Stomach smooth muscle (tissue), 2 donors: ENCODE data around the gene MAPK8IP1.
"Not testable (repeated sequence)": the region's sequence is repeated elsewhere in the genome, so short reads cannot be mapped to it uniquely, and the experiment has no call there.

Source experiments
- H3K27ac ChIP-seq: one replicate; pipeline ENCODE4 v1.7.0; 2013; ENCODE audit warnings: mild to moderate bottlenecking, low read length, inconsistent platforms
- H3K27me3 ChIP-seq, 2 donors: one replicate each; pipeline ENCODE4 v1.7.0; 2013; ENCODE audit warnings: low read length in 2 of 2; ENCODE audit not compliant: insufficient read depth in 2 of 2, control insufficient read depth in 1 of 2
- H3K36me3 ChIP-seq, 2 donors: one replicate each; pipeline ENCODE4 v1.7.0; 2013; ENCODE audit warnings: low read length in 2 of 2; ENCODE audit not compliant: control insufficient read depth in 2 of 2, insufficient read depth in 2 of 2
- H3K4me1 ChIP-seq: one replicate; pipeline ENCODE4 v1.7.0; 2013; ENCODE audit warnings: low read length; ENCODE audit not compliant: control insufficient read depth, insufficient read depth
- H3K4me3 ChIP-seq, 2 donors: one replicate each; pipeline ENCODE4 v1.7.0; 2013; ENCODE audit warnings: low read length in 2 of 2
- H3K9ac ChIP-seq, 2 donors: one replicate each; pipeline ENCODE4 v1.7.0; 2013; ENCODE audit warnings: low read length in 2 of 2, mild to moderate bottlenecking in 1 of 2
- H3K9me3 ChIP-seq, 2 donors: one replicate each; pipeline ENCODE4 v1.7.0; 2013; ENCODE audit warnings: low read length in 2 of 2; ENCODE audit not compliant: control insufficient read depth in 2 of 2
- donor health status: healthy.
- donor health status: Pancreatic carcinoma.

Gene MAPK8IP1

DNA sequence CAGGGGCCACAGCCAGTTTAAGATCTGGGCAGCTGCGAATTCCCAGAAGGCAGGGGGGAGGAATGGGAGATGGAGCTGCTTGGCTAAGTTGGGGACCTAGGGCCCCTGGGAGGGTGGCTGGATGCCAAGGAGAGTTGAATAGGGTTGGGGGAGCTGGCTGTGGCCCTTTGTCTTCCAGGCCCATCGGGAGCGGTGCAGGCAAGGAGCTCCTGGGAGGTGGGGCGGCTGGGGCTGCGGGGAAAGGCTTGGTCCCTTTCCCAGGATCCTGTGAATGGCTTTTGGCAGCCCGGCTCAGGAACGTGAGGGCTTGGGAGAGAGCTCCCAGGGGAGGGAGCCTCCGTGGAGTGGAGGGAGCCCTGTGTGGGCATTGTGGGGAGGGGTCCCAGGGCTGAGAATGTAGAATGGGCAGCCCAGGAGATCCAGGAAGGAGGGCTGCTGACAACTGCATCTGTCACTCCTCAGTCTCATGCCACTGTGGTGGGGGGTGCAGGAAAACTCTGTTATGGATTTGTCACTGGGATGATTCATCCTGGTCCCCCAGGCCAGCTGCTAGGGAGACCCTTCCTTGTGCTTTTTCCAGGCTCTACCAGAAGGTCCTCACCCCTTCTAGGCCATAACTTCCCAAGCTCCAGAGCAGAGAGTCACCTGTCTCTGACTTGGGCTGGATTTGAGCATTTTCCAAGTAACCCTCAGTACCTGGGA lies 15.6 kb downstream of the MAPK8IP1 start:
- Histone ChIP-seq H3K9me3 (no peaks in the 10 kb centered on the region), H3K27ac (no peak overlapping the region), H3K9ac (peak overlapping the region; percentile 50 to 69), H3K36me3 (peaks cover 0 to 12% of the 10 kb centered on the region in 2 donors), H3K4me1 (peaks cover 21% of the 10 kb centered on the region), H3K27me3 (no peaks in the 10 kb centered on the region), H3K4me3 (peak overlapping the region; percentile 57 to 80)

DNA sequence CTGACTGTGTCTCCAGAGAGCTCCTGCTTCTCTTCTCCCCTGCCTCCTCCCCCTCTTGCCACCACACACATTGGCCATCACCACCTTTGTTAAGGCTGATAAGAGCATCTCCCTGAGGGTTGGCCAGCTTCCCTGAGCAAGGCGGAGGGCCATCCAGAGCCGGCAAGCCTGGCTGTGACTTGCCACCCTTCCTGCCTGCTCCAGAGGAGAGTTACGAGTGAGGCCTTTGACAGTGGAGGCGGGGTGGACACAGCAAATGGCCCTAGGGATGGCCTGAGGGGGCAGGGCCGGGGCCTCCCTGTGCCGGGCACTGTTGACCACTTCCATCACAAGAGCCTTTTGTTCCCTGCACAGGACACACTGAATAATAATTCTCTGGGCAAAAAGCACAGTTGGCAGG lies 16.2 kb downstream of the MAPK8IP1 start:
- H3K27me3 ChIP-seq = no peaks in the 10 kb centered on the region
- H3K36me3 ChIP-seq = peaks cover 0 to 12% of the 10 kb centered on the region in 2 donors
- no peak overlapping the region for H3K4me3 ChIP-seq
- H3K4me1 ChIP-seq = peaks cover 21% of the 10 kb centered on the region
- no peak overlapping the region for H3K27ac ChIP-seq
- no peak overlapping the region for H3K9ac ChIP-seq
- H3K9me3 ChIP-seq = no peaks in the 10 kb centered on the region

DNA sequence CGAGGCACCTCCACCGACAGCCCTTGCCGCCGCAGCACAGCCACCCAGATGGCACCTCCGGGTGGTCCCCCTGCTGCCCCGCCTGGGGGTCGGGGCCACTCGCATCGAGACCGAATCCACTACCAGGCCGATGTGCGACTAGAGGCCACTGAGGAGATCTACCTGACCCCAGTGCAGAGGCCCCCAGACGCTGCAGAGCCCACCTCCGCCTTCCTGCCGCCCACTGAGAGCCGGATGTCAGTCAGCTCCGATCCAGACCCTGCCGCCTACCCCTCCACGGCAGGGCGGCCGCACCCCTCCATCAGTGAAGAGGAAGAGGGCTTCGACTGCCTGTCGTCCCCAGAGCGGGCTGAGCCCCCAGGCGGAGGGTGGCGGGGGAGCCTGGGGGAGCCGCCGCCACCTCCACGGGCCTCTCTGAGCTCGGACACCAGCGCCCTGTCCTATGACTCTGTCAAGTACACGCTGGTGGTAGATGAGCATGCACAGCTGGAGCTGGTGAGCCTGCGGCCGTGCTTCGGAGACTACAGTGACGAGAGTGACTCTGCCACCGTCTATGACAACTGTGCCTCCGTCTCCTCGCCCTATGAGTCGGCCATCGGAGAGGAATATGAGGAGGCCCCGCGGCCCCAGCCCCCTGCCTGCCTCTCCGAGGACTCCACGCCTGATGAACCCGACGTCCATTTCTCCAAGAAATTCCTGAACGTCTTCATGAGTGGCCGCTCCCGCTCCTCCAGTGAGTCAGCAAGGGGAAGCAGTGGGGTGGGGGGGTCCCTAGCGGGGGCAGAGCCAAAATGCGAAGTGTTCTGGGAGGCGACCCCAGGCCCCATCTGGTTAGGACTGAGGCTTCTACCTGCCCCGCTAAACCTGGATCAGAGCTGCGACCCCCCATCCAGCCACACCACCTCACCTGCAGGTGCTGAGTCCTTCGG lies 17.3 kb downstream of the MAPK8IP1 start:
- no peak overlapping the region for H3K4me3 ChIP-seq
- no peak overlapping the region for H3K9ac ChIP-seq
- H3K27me3 ChIP-seq = no peaks in the 10 kb centered on the region
- peaks cover 23% of the 10 kb centered on the region for H3K4me1 ChIP-seq
- peaks cover 0 to 12% of the 10 kb centered on the region in 2 donors for H3K36me3 ChIP-seq
- no peaks in the 10 kb centered on the region for H3K9me3 ChIP-seq
- no peak overlapping the region for H3K27ac ChIP-seq

DNA sequence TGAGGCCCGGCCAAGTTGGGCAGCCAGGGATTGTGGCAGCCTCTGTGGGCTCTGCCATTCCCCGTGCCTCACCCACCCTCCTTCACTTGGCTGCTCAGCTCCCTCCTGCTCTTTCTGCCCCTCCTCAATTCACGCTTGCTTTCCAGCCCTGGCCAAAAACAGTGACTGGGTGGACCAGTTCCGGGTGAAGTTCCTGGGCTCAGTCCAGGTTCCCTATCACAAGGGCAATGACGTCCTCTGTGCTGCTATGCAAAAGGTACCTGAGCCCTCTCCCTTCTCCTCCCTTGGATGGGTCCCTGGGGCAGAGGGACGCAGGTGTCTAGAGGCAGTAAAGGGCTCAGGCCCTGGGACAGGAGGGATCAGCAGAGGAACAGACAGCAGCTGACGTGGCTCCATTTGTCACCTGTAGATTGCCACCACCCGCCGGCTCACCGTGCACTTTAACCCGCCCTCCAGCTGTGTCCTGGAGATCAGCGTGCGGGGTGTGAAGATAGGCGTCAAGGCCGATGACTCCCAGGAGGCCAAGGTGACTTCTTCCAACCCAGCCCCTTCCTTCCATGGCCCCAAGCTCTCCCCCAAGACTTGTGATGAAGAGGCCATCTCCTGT lies 19.0 kb downstream of the MAPK8IP1 start:
- Histone ChIP-seq H3K27me3 (no peaks in the 10 kb centered on the region), H3K4me3 (no peak overlapping the region), H3K36me3 (peaks cover 0 to 12% of the 10 kb centered on the region in 2 donors), H3K27ac (no peak overlapping the region), H3K9me3 (no peaks in the 10 kb centered on the region), H3K9ac (no peak overlapping the region), H3K4me1 (peaks cover 20% of the 10 kb centered on the region)

DNA sequence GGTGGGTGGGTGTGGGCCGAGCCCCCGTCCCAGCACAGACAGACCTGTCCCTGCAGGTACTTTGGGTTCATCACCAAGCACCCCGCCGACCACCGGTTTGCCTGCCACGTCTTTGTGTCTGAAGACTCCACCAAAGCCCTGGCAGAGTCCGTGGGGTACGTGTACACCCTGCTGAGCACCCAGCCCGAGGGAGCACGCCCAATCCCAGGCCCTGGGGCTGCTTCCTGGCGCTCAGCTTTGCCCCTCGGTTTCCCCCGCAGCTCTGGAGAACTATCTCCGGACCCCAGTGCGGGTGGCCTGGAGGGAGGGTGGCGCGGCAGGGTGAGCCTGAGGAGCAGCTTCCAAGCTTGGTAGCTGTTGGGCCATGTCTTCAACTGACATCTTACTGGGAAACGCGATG lies 19.6 kb downstream of the MAPK8IP1 start:
- Histone ChIP-seq H3K27ac (no peak overlapping the region), H3K4me1 (peaks cover 20% of the 10 kb centered on the region), H3K27me3 (no peaks in the 10 kb centered on the region), H3K9ac (no peak overlapping the region), H3K9me3 (no peaks in the 10 kb centered on the region), H3K36me3 (peaks cover 0 to 14% of the 10 kb centered on the region in 2 donors), H3K4me3 (no peak overlapping the region)

DNA sequence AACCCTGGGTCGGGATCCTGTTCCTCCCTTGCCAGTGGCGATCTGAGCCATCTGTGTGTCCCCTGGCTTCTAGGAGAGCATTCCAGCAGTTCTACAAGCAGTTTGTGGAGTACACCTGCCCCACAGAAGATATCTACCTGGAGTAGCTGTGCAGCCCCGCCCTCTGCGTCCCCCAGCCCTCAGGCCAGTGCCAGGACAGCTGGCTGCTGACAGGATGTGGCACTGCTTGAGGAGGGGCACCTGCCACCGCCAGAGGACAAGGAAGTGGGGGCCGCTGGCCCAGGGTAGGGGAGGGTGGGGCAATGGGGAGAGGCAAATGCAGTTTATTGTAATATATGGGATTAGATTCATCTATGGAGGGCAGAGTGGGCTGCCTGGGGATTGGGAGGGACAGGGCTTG lies 20.1 kb downstream of the MAPK8IP1 start:
- Histone ChIP-seq H3K36me3 (peaks cover 3 to 18% of the 10 kb centered on the region in 2 donors), H3K4me1 (peaks cover 16% of the 10 kb centered on the region)
- not testable (repeated sequence) for H3K27me3 ChIP-seq, H3K9me3 ChIP-seq, H3K27ac ChIP-seq, H3K9ac ChIP-seq, H3K4me3 ChIP-seq

DNA sequence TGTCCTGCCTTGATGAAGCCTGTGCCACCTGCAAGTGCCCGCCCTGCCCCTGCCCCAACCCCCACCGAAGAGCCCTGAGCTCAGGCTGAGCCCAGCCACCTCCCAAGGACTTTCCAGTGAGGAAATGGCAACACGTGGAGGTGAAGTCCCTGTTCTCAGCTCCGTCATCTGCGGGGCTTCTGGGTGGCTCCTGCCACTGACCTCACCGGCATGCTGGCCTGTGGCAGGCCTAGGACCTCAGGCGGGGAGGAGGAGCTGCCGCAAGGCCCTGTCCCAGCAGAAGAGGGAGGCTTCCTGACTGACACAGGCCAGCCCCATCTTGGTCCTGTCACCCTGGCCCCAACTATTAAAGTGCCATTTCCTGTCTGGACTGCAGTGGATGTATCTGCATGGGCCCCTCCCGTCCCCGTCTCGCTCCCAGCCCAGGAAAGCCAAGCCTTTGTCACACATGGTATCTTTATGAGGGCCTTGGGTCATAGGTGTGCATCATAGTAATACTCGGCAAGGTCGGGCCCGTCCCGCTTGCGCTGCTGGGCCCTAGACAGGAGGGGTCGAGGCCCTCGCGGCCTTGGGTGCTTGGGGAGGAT lies 20.7 kb downstream of the MAPK8IP1 start:
- no peaks in the 10 kb centered on the region for H3K27me3 ChIP-seq
- no peak overlapping the region for H3K27ac ChIP-seq
- no peaks in the 10 kb centered on the region for H3K9me3 ChIP-seq
- peaks cover 5 to 21% of the 10 kb centered on the region in 2 donors for H3K36me3 ChIP-seq
- no peak overlapping the region for H3K4me3 ChIP-seq
- peaks cover 10% of the 10 kb centered on the region for H3K4me1 ChIP-seq
- no peak overlapping the region for H3K9ac ChIP-seq

DNA sequence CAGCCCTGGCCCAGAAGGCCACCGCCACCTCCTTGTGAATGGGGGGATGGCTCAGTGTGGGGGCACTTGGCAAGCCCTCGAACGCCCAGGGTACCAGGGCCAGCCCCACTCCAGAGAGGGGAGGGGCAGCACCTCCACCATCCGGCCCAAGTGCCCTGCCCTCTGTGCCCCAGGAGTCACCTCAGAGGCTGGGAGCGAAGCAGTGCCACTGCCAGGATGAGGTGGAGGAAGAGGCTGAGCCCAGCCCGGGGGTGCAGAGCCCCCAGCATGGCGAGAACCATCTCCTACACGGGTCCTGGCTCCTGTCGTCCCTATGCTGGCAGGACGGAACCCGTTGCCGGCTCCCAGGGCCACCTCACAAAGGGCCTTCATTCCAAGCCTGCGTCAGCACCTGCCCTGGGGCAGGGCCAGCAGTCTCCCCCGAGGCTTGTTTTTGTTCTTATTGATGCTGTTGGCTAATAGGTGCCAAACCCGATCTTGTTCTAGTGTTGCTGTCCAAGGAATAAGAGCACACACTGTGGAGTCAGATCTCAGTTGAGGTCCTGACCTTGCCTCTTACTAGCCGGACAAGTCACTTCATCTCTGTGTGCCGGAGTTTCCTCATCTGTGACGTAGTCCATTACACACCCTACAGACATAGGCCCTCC lies 21.6 kb downstream of the MAPK8IP1 start, which contains the start of gene FREY1:
TSS of gene FREY1 (minus strand) at position 307 of the 647 bp plus-strand sequence. CDS start at position 281, 26 bp downstream.
- Histone ChIP-seq H3K4me3 (no peak within 1 kb of the TSS), H3K27me3 (no peaks in the 10 kb centered on the region), H3K9me3 (no peaks in the 10 kb centered on the region), H3K27ac (no peak within 1 kb of the TSS), H3K9ac (no peak within 1 kb of the TSS), H3K36me3 (peaks cover 5 to 24% of the 10 kb centered on the region in 2 donors), H3K4me1 (peaks cover 8% of the 10 kb centered on the region)

DNA sequence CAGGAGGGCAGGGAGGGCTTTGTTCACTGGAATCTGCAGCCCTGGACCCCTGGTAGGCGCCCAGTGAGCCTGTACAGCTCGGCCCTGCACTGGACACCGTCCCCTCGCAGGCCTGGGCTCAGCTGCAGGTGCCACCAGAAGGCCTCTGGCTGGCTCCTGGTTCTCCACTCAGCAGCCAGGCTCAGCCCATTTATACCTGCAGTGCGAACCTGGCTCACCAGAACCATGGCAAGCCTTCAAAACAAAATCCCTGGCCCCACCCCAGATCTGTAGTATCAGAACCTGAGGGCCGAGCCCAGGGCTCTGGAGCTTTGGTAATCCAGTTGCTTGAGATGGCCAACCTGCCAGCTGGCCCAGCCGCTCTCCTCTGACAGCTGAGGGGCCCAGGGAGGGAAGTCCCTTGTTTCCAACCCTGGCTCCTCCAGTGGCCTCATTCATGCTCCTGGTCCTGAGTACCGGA lies 22.5 kb downstream of the MAPK8IP1 start:
- H3K36me3 ChIP-seq = peaks cover 5 to 24% of the 10 kb centered on the region in 2 donors
- H3K9ac ChIP-seq = no peak overlapping the region
- no peaks in the 10 kb centered on the region for H3K27me3 ChIP-seq
- H3K4me1 ChIP-seq = peaks cover 8% of the 10 kb centered on the region
- no peaks in the 10 kb centered on the region for H3K9me3 ChIP-seq
- no peak overlapping the region for H3K27ac ChIP-seq
- H3K4me3 ChIP-seq = no peak overlapping the region
